Mesodermal cell (in vitro differentiated cells): Measurements from ENCODE around the gene TRMT5.

Experiments used
- H3K27ac ChIP-seq: 2 replicates; pipeline ENCODE4 v1.7.0; 2013; ENCODE audit warnings: mild to moderate bottlenecking, low read depth, low read length, moderate library complexity; ENCODE audit not compliant: severe bottlenecking
- H3K36me3 ChIP-seq: 2 replicates; pipeline ENCODE4 v1.7.1; 2013; ENCODE audit warnings: mild to moderate bottlenecking, low read length, moderate library complexity; ENCODE audit not compliant: control insufficient read depth, insufficient read depth
- H3K4me1 ChIP-seq: one replicate; pipeline ENCODE4 v1.7.1; 2013; ENCODE audit warnings: mild to moderate bottlenecking, low read length; ENCODE audit not compliant: insufficient read depth, control insufficient read depth, poor library complexity, severe bottlenecking
- H3K4me3 ChIP-seq: 2 replicates; pipeline ENCODE4 v1.7.0; 2013; ENCODE audit warnings: low read length, control low read depth, mild to moderate bottlenecking; ENCODE audit not compliant: insufficient read depth, poor library complexity, severe bottlenecking; ENCODE audit errors: extremely low read depth
- H3K9me3 ChIP-seq: 2 replicates; pipeline ENCODE4 v1.7.1; 2013; ENCODE audit warnings: mild to moderate bottlenecking, low read length, moderate library complexity; ENCODE audit not compliant: control insufficient read depth
- WGBS, 2 experiments: methylation state at CpG; one replicate each; pipeline ENCODE4 v1.1.5; 2013; ENCODE audit warnings: missing lambda C conversion rate in 2 of 2; ENCODE audit not compliant: insufficient coverage in 2 of 2; 5-methylcytosine and 5-hydroxymethylcytosine counted together

The TRMT5 gene

GRCh38 chr14:60933920-60934655 is 46.8 kb downstream of the TRMT5 start:
- H3K9me3 ChIP-seq: no peaks in the 10 kb centered on the region
- no peaks in the 10 kb centered on the region for H3K36me3 ChIP-seq
- no peak overlapping the region for H3K27ac ChIP-seq
- no peak overlapping the region for H3K4me3 ChIP-seq
- no peaks in the 10 kb centered on the region for H3K4me1 ChIP-seq
- 86 to 91% methylated on average over 5 of the region's 8 CpGs for WGBS, 2 experiments

GRCh38 chr14:60931218-60931617 is 49.7 kb downstream of the TRMT5 start:
- WGBS, 2 experiments: no CpG with 5 or more reads among the region's 1 CpG
- H3K9me3 ChIP-seq: no peaks in the 10 kb centered on the region
- H3K27ac ChIP-seq: no peak overlapping the region
- no peaks in the 10 kb centered on the region for H3K36me3 ChIP-seq
- H3K4me1 ChIP-seq: no peaks in the 10 kb centered on the region
- no peak overlapping the region for H3K4me3 ChIP-seq

GRCh38 chr14:60926002-60926401 is 54.9 kb downstream of the TRMT5 start:
- Histone ChIP-seq H3K9me3 (no peaks in the 10 kb centered on the region), H3K27ac (no peak overlapping the region), H3K4me1 (no peaks in the 10 kb centered on the region), H3K36me3 (no peaks in the 10 kb centered on the region), H3K4me3 (no peak overlapping the region)
- WGBS, 2 experiments: 100% methylated on average over 2 of the region's 3 CpGs

DNA sequence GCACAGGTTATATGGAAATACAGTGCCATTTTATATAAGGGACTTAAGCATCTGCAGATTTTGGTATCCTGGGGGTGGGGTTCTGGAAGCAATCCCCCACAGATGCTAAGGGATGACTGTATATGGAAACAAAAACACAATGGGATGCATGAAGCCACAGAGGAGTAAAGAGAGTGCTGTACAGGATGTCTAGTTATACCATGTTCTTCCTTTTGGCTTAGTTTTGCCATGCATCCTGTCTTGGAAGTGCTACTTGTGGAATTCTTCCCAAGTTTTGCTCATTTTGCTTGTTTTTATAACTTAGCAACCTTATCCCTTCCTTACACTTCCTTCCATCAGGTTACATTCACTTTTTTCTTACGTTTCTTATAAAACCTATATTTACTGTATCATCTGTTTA is 55.6 kb downstream of the TRMT5 start:
- no CpG with 5 or more reads among the region's 1 CpG for WGBS, 2 experiments

GRCh38 chr14:60922050-60922449 is 58.8 kb downstream of the TRMT5 start:
- Histone ChIP-seq H3K4me3 (no peak overlapping the region), H3K36me3 (no peaks in the 10 kb centered on the region), H3K27ac (no peak overlapping the region), H3K9me3 (no peaks in the 10 kb centered on the region), H3K4me1 (no peaks in the 10 kb centered on the region)
- WGBS, 2 experiments: no CpG with 5 or more reads among the region's 2 CpGs

More for the DNA sequence above, 55.6 kb downstream of the TRMT5 start:
- no peaks in the 10 kb centered on the region for H3K9me3 ChIP-seq
- H3K36me3 ChIP-seq: no peaks in the 10 kb centered on the region
- H3K4me1 ChIP-seq: no peaks in the 10 kb centered on the region
- H3K27ac ChIP-seq: no peak overlapping the region
- no peak overlapping the region for H3K4me3 ChIP-seq
